KMS-11 (cell line): Measurements from ENCODE around the gene TMA16.

ENCODE experiments used
- H2AFZ ChIP-seq: fragments of 200-600 bp; sonication (generic); 2 replicates; pipeline ENCODE4 v1.6.1; 2016; ENCODE audit warnings: antibody characterized with exemption, mixed run types, low read depth
- H3K27ac ChIP-seq: fragments of 200-600 bp; sonication (generic); 2 replicates; pipeline ENCODE4 v1.6.1; 2016; ENCODE audit warnings: mild to moderate bottlenecking, mixed run types
- H3K27me3 ChIP-seq: fragments of 200-600 bp; sonication (generic); 2 replicates; pipeline ENCODE4 v1.6.1; 2017; ENCODE audit warnings: mild to moderate bottlenecking, low read depth, mixed run types, moderate library complexity; ENCODE audit not compliant: insufficient read depth
- H3K36me3 ChIP-seq: fragments of 200-600 bp; sonication (generic); 2 replicates; pipeline ENCODE4 v1.6.1; 2017; ENCODE audit warnings: mild to moderate bottlenecking, mixed run types; ENCODE audit not compliant: insufficient read depth
- H3K4me1 ChIP-seq: fragments of 200-600 bp; sonication (generic); 2 replicates; pipeline ENCODE4 v1.6.1; 2016; ENCODE audit warnings: mild to moderate bottlenecking, low read depth, mixed run types; ENCODE audit not compliant: poor library complexity, severe bottlenecking
- H3K4me2 ChIP-seq: fragments of 200-600 bp; sonication (generic); 2 replicates; pipeline ENCODE4 v1.7.0; 2016; ENCODE audit warnings: mild to moderate bottlenecking, mixed run types
- H3K4me3 ChIP-seq: fragments of 200-600 bp; sonication (generic); IDR thresholded peaks from 2 replicates; pipeline ENCODE4 v1.6.1; 2017; ENCODE audit warnings: low read depth, low read length, mixed read lengths; ENCODE audit not compliant: insufficient read depth
- H3K79me2 ChIP-seq: fragments of 200-600 bp; sonication (generic); 2 replicates; pipeline ENCODE4 v1.6.1; 2016; ENCODE audit warnings: low read depth, mixed run types; ENCODE audit not compliant: insufficient read depth
- H3K9ac ChIP-seq: fragments of 200-600 bp; sonication (generic); 2 replicates; pipeline ENCODE4 v1.6.1; 2016; ENCODE audit warnings: mild to moderate bottlenecking, mixed run types
- H4K20me1 ChIP-seq: fragments of 200-600 bp; sonication (generic); 2 replicates; pipeline ENCODE4 v1.6.1; 2016; ENCODE audit warnings: mild to moderate bottlenecking, mixed run types; ENCODE audit not compliant: insufficient read depth
- CTCF ChIP-seq: fragments of 200-600 bp; sonication (generic); conservative IDR thresholded peaks from 2 replicates; pipeline ENCODE4 v1.6.1; 2017; ENCODE audit warnings: low read depth, mild to moderate bottlenecking, antibody characterized with exemption, low read length, moderate library complexity, mixed read lengths

TMA16 gene

GRCh38 chr4:163484906-163485305, 9.6 kb upstream of the TMA16 start:
- no peaks in the 10 kb centered on the region for H4K20me1 ChIP-seq
- TF ChIP-seq CTCF: peak; percentile 79
- H3K4me2 ChIP-seq: no peak overlapping the region
- H3K79me2 ChIP-seq: no peaks in the 10 kb centered on the region
- no peak overlapping the region for H3K27ac ChIP-seq
- no peak overlapping the region for H3K4me3 ChIP-seq
- H2AFZ ChIP-seq: no peak overlapping the region
- no peak overlapping the region for H3K9ac ChIP-seq
- H3K27me3 ChIP-seq: no peaks in the 10 kb centered on the region
- no peaks in the 10 kb centered on the region for H3K36me3 ChIP-seq
- no peaks in the 10 kb centered on the region for H3K4me1 ChIP-seq

DNA sequence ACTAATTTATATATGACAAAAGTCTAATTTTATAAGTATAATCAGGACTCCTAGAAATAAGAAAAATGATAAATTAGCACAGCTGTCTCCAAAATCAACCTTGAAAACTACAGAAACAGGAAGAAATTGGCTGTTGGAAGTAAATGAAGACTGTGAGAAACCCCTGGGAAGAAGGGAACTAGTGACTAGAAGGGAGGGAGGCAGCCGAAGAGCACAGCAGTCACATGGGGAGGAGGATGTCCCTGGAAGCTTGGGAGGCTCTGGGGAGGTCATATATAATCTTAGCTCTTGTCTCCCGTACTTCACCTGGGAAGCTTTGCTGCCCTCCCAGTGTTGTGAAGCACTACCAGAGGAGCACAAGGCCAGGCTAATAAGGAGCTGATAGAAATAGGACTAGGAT, 8.9 kb upstream of the TMA16 start:
- no peak overlapping the region for H3K27ac ChIP-seq
- H3K4me3 ChIP-seq: no peak overlapping the region
- H3K36me3 ChIP-seq: no peaks in the 10 kb centered on the region
- no peak overlapping the region for H2AFZ ChIP-seq
- no peak overlapping the region for H3K9ac ChIP-seq
- H3K4me1 ChIP-seq: no peaks in the 10 kb centered on the region
- H3K79me2 ChIP-seq: no peaks in the 10 kb centered on the region
- no peaks in the 10 kb centered on the region for H3K27me3 ChIP-seq
- no peak overlapping the region for H3K4me2 ChIP-seq
- TF ChIP-seq CTCF: no peak
- no peaks in the 10 kb centered on the region for H4K20me1 ChIP-seq

- no peaks in the 10 kb centered on the region for H4K20me1 ChIP-seq
- H3K27ac ChIP-seq: no peak overlapping the region
- H3K4me3 ChIP-seq: no peak overlapping the region
- no peak overlapping the region for H3K4me2 ChIP-seq
- H3K79me2 ChIP-seq: no peaks in the 10 kb centered on the region
- no peak overlapping the region for H2AFZ ChIP-seq
- no peaks in the 10 kb centered on the region for H3K36me3 ChIP-seq
- H3K27me3 ChIP-seq: no peaks in the 10 kb centered on the region
- H3K4me1 ChIP-seq: no peaks in the 10 kb centered on the region
- no peak for TF ChIP-seq CTCF
- no peak overlapping the region for H3K9ac ChIP-seq
Observed at GRCh38 chr4:163486321-163486720, 8.2 kb upstream of the TMA16 start.

DNA sequence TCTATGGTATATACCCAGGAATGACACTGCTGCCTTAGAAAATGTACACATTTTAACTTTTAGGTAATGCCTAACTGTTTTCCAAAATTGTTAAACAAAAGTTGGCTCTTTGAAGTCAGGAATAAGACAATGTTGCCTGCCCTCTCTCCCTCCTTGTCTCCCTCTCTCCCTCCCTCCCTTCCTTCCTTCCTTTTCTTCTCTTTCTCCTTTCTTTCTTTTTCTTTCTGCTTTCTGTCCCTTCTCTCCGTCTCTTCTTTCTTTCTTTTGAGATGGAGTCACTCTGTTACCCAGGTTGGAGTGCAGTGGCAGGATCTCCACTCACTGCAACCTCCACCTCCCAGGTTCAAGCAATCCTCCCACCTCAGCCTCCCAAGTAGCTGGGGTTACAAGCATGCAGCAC, 4.6 kb upstream of the TMA16 start:
- Histone ChIP-seq H3K9ac (no peak overlapping the region), H3K4me1 (peaks cover 11% of the 10 kb centered on the region), H4K20me1 (no peaks in the 10 kb centered on the region), H3K36me3 (no peaks in the 10 kb centered on the region), H3K4me2 (no peak overlapping the region), H3K27me3 (no peaks in the 10 kb centered on the region), H3K79me2 (peaks cover 3% of the 10 kb centered on the region; the same call in 1 of the 2 replicates), H3K4me3 (no peak overlapping the region), H2AFZ (no peak overlapping the region), H3K27ac (no peak overlapping the region)
- no peak for TF ChIP-seq CTCF
